M059J (cell line): ENCODE results near the gene CDC42SE2. TPM values are rescaled to one million over a fixed set of nuclear protein-coding genes. Genes with fewer than 3 reads are reported as not detected.
"Not testable (repeated sequence)": the region's sequence is repeated elsewhere in the genome, so short reads cannot be mapped to it uniquely, and the experiment has no call there.

ENCODE experiments used
- DNase-seq: peaks from one replicate; pipeline ENCODE4 v3.0.0-alpha.2; 2012; ENCODE audit warnings: low read depth
- total RNA-seq: library from RNA; depleted of rRNA; stranded (reverse); fragments of >200 nt; shearing (Covaris generic); gene quantifications from 2 replicates; pipeline ENCODE4 v1.2.3, GENCODE V29; 2014

CDC42SE2 gene
- total RNA-seq, 1 experiment from 2014 or later: 31.1 TPM

DNA sequence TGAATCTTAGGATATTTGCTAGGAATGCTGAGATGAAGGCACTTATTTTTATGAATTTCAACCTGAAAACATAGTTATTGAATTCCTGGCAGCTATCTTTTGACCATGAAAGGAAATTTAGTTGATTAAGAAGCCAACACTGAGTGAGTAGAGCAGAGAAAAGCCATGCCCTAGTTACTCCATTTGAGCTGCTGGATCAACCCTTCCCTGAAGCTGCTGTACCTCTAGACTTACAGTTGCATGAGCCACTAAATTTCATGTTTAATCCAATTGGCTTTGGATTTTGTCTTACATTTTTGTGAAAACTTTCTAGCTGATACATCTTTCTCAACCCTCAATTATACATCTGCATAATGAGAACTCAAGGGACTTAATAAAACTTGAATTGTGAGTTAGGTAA, 54.6 kb downstream of the CDC42SE2 start:
- DNase-seq: no peak

DNA sequence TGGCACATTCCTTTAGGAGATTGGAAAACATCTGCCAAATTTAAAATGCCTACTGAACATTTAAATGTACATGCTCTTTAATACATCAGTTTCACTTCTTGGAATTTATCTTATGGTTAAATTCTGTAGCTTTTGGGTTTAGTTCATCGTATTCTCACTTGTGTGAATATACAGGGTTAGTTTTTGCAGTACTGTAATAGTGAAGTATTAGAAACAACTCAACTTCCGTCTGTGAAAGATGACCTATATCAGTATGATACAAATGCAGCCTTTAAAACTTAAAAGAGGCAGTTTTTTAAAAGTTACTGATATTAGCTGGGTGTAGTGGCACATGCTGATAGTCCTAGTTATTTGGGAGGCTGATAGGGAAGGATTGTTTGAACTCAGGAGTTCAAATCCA, 57.2 kb downstream of the CDC42SE2 start:
- DNase-seq: no peak

DNA sequence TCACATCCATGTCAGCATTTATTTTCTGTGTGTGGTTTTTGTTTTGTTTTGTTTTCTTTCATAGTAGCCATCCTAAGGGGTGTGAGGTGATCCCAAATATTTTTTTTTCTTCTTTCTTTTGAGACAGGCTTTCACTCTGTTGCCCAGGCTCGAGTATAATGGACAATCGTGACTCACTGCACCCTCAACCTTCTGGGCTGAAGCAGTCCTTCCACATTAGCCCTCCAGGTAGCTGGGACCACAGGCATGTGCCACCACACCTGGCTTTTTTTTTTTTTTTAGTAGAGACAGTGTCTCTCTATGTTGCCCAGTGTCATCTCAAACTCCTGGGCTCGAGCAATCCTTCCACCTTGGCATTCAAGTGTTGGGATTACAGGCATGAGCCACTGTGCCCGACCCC, 59.1 kb downstream of the CDC42SE2 start:
- DNase-seq: peak; percentile 46

GRCh38 chr5:131323378-131323777, 59.5 kb downstream of the CDC42SE2 start:
- peak; percentile 24 for DNase-seq

GRCh38 chr5:131324303-131324702, 60.5 kb downstream of the CDC42SE2 start:
- DNase-seq: no peak

DNA sequence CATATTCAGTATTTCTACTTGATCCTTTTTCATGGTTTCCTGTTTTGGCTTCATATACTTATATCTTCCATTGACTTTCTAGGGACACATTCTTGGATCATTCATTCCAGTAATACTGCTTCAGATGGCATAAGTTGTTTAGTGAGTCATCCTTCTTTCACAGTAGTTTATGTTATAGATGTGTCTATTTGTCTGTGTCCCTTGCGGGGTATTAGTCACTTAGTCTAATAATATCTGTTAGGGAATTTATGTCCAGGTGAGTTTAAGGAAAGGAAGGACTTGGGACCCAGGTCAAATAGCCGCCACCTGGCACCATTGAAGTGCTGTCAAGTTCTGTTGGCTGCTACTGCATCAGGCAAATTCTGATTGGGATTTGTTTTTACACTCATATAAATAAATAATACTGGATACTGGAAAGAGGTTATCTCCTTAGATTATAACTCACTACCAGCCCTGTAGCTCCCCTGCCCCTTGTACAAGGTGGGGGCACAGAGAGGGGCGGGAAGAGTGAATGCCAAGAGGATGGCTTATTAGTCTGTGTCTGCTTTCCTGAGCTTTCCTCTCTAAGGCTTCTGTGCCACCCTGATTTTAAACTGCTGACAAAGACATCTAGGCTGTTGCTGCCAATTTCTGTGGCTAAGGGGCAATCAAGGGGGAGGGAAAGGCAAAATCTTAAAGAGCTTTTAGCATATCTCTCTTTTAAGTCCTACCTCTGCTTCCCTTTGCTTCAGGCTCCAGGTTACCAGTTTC, 64.9 kb downstream of the CDC42SE2 start:
- DNase-seq: peak; percentile 73

- DNase-seq: no peak
These were observed 65.4 kb downstream of the CDC42SE2 start for GRCh38 chr5:131329286-131329560.

- DNase-seq: no peak
These were observed 66.2 kb downstream of the CDC42SE2 start for GRCh38 chr5:131330031-131330430.

GRCh38 chr5:131335756-131336155, 71.9 kb downstream of the CDC42SE2 start:
- not testable (repeated sequence) for DNase-seq

GRCh38 chr5:131336801-131337200, 72.9 kb downstream of the CDC42SE2 start:
- not testable (repeated sequence) for DNase-seq

- DNase-seq: not testable (repeated sequence)
These were observed 73.6 kb downstream of the CDC42SE2 start for GRCh38 chr5:131337240-131338050.

DNA sequence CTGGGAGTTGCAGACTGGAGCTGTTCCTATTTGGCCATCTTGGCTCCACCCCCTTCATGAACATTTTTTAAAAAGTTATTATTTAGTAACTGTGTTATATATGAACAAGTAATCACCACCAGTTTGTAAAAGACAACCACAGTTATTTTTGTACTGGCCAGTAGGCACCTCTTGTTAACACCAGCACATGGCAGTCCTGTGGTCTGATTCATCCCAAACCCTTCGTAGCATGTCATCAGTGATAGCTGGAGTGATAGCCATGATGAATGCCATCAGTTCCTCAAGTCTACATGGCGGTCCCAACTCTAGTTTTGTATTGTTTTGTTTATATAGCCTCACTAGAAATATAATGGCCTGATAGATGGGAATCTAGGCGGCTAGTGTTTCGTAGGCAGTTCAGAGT, 74.2 kb downstream of the CDC42SE2 start:
- DNase-seq: no peak

- DNase-seq: not testable (repeated sequence)
These were observed 80.4 kb downstream of the CDC42SE2 start for GRCh38 chr5:131344288-131344687.

GRCh38 chr5:131346204-131346603, 82.4 kb downstream of the CDC42SE2 start:
- not testable (repeated sequence) for DNase-seq

DNA sequence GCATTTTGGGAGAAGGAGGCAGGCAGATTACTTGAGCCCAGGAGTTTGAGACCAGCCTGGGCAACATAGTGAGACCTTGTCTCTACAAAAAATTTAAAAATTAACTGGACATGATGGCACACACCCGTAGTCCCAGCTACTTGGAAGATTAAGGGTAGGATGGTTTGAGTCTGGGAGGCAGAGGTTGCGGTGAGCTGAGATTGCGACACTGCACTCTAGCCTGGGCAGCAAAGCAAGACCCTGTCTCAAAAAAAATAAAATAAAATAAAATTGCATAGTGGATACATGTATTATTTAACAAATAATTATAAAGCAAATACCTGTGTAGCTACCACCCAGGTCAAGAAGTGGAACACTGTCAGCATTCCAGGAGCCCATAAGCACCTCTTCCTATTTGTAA, 90.1 kb downstream of the CDC42SE2 start:
- no peak for DNase-seq

GRCh38 chr5:131355971-131356528, 92.2 kb downstream of the CDC42SE2 start:
- DNase-seq: no peak

- DNase-seq: no peak
These were observed 92.8 kb downstream of the CDC42SE2 start for GRCh38 chr5:131356619-131357018.

GRCh38 chr5:131357739-131358561, 94.1 kb downstream of the CDC42SE2 start:
- no peak for DNase-seq

- DNase-seq: no peak
These were observed 97.9 kb downstream of the CDC42SE2 start for GRCh38 chr5:131361677-131362315.

- DNase-seq: no peak
These were observed 100.1 kb downstream of the CDC42SE2 start for GRCh38 chr5:131363811-131364506.

GRCh38 chr5:131364507-131365050, 100.7 kb downstream of the CDC42SE2 start:
- DNase-seq: no peak
